SU-DHL-6 (cell line): Measurements from ENCODE around the gene NUTF2.

Source experiments
- EZH2phosphoT487 ChIP-seq: fragments of 200-600 bp; sonication (generic), shearing (Covaris generic); conservative IDR thresholded peaks from 2 replicates; pipeline ENCODE4 v1.6.1; 2018; ENCODE audit warnings: mild to moderate bottlenecking, antibody characterized with exemption, low read length, moderate library complexity, mixed read lengths
- TF ChIP-seq, protein P1 (sequence below): fragments of 200-600 bp; sonication (generic); IDR thresholded peaks from one replicate; pipeline ENCODE4 v1.5.1; 2017; ENCODE audit warnings: antibody characterized with exemption, mild to moderate bottlenecking, low read length, moderate library complexity; ENCODE audit not compliant: insufficient read depth, poor library complexity, severe bottlenecking

DNA sequence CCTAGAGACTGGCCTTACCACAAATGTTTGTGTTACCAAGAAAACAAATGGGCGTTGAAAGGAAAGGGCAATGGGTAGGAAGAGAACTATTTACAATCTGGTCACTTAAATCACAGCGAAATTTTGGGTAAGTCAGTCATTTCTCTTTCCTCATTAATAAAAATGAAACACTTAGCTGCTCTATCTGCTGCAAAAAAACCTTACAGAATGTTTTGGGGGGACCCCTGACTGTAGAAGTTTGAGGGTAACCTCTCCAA, 742 bp upstream of the NUTF2 start:
- TF ChIP-seq, protein P1, sequence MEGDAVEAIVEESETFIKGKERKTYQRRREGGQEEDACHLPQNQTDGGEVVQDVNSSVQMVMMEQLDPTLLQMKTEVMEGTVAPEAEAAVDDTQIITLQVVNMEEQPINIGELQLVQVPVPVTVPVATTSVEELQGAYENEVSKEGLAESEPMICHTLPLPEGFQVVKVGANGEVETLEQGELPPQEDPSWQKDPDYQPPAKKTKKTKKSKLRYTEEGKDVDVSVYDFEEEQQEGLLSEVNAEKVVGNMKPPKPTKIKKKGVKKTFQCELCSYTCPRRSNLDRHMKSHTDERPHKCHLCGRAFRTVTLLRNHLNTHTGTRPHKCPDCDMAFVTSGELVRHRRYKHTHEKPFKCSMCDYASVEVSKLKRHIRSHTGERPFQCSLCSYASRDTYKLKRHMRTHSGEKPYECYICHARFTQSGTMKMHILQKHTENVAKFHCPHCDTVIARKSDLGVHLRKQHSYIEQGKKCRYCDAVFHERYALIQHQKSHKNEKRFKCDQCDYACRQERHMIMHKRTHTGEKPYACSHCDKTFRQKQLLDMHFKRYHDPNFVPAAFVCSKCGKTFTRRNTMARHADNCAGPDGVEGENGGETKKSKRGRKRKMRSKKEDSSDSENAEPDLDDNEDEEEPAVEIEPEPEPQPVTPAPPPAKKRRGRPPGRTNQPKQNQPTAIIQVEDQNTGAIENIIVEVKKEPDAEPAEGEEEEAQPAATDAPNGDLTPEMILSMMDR = no peak
- no peak for TF ChIP-seq EZH2phosphoT487
